MM.1S (cell line): ENCODE data around the gene CTPS2.

ENCODE experiments used
- CTCF ChIP-seq: fragments of 300-600 bp; sonication (generic); IDR thresholded peaks from 2 replicates; pipeline ENCODE4 v1.5.1; 2016; ENCODE audit warnings: antibody characterized with exemption, low read length, mixed read lengths
- EZH2 ChIP-seq: fragments of 300-600 bp; sonication (generic); optimal IDR thresholded peaks from 2 replicates; pipeline ENCODE3; 2017; ENCODE audit warnings: low read depth, mild to moderate bottlenecking, antibody characterized with exemption, low read length, mixed read lengths

- TF ChIP-seq CTCF (no peak), EZH2 (no peak)
Measured at GRCh38 chrX:16754019-16754418, 41.5 kb upstream of the CTPS2 start.
